HepG2 (cell line): ENCODE results near the gene CIB2. TPM values are rescaled to one million over a fixed set of nuclear protein-coding genes. Genes with fewer than 3 reads are reported as not detected.

Experiments used
- ARID4A ChIP-seq: sonication (generic); formaldehyde crosslinking; IDR thresholded peaks from 2 replicates; pipeline ENCODE4 v1.5.0; 2020; ENCODE audit warnings: mild to moderate bottlenecking, missing genetic modification reagents, borderline replicate concordance
- CENPBD1 ChIP-seq: sonication (generic); formaldehyde crosslinking; IDR thresholded peaks from 2 replicates; pipeline ENCODE4 v1.8.0; 2022; ENCODE audit warnings: missing genetic modification reagents, low read depth, mild to moderate bottlenecking, borderline replicate concordance
- KAT8 ChIP-seq: IDR thresholded peaks from 2 replicates; pipeline ENCODE4 v1.6.1; 2016; ENCODE audit warnings: missing genetic modification reagents, missing compliant biosample characterization
- NR3C1 ChIP-seq: sonication (generic); formaldehyde crosslinking; IDR thresholded peaks from 2 replicates; pipeline ENCODE4 v1.4.0; 2020; ENCODE audit warnings: missing genetic modification reagents
- PHB2 ChIP-seq: fragments of 450-650 bp; IDR thresholded peaks from 2 replicates; pipeline ENCODE4 v1.6.1; 2018; ENCODE audit not compliant: partially characterized antibody
- STAT5B ChIP-seq: sonication (generic); formaldehyde crosslinking; IDR thresholded peaks from 2 replicates; pipeline ENCODE4 v1.4.0; 2020; ENCODE audit warnings: missing genetic modification reagents
- TFAP4 ChIP-seq: sonication (generic); IDR thresholded peaks from 2 replicates; pipeline ENCODE4 v1.6.1; 2016; ENCODE audit warnings: low read depth, borderline replicate concordance
- ZFP36L2 ChIP-seq: sonication (generic); formaldehyde crosslinking; IDR thresholded peaks from 2 replicates; pipeline ENCODE4 v1.4.0; 2020; ENCODE audit warnings: missing genetic modification reagents
- ZNF275 ChIP-seq: sonication (generic); formaldehyde crosslinking; IDR thresholded peaks from 2 replicates; pipeline ENCODE4 v1.8.0; 2022; ENCODE audit warnings: missing genetic modification reagents, mild to moderate bottlenecking, inconsistent platforms, borderline replicate concordance
- ZNF441 ChIP-seq: sonication (generic); formaldehyde crosslinking; IDR thresholded peaks from 2 replicates; pipeline ENCODE4 v1.7.0; 2021; ENCODE audit warnings: missing genetic modification reagents, borderline replicate concordance
- ZNF614 ChIP-seq: IDR thresholded peaks from 2 replicates; pipeline ENCODE4 v1.6.1; 2018; ENCODE audit warnings: missing biosample characterization, missing genetic modification reagents, inconsistent platforms, borderline replicate concordance
- ZNF639 ChIP-seq: conservative IDR thresholded peaks from 2 replicates; pipeline ENCODE4 v1.6.1; 2018; ENCODE audit warnings: missing genetic modification reagents
- ZNF7 ChIP-seq: IDR thresholded peaks from 2 replicates; pipeline ENCODE4 v1.6.1; 2016; ENCODE audit warnings: missing biosample characterization, missing genetic modification reagents
- ZNF792 ChIP-seq: IDR thresholded peaks from 2 replicates; pipeline ENCODE4 v1.6.1; 2016
- polyA plus RNA-seq, 8 experiments: library from polyadenylated mRNA; depleted of rRNA in 3 of 8; stranded (reverse) in 7 of 8; unstranded in 1 of 8; fragments of >200 nt; fragmentation: Illumina TruSeq in 4 of 8; extraction: Trizol in 4 of 8; gene quantifications; 2 replicates each; pipeline versions ENCODE4 v1.2.1 to v1.2.3, GENCODE V29; 2011 to 2016; ENCODE audit warnings: low read depth in 4 of 8, missing spikeins in 1 of 8, mixed read lengths in 1 of 8; ENCODE audit not compliant: insufficient read depth in 1 of 8
- total RNA-seq, 5 experiments: library from RNA; depleted of rRNA; stranded (reverse); fragments of >200 nt; fragmentation: Illumina TruSeq; extraction: Trizol; gene quantifications; 2 replicates each; pipeline ENCODE4 v1.2.3, GENCODE V29; 2016; ENCODE audit warnings: low read depth in 1 of 5

The CIB2 gene
- total and polyA plus RNA-seq, 2 of the 13 experiments (the other 11 are each of a cell fraction or from before 2014, with no cell fraction given): 1.4 to 1.5 TPM

- peak; percentile 82; the same call in 1 of the 2 replicates for TF ChIP-seq ARID4A (CRISPR knock-in tag)
- peak; percentile 75 for TF ChIP-seq KAT8
- no peak for TF ChIP-seq STAT5B (CRISPR knock-in tag)
- TF ChIP-seq ZNF639 (CRISPR knock-in tag): no peak
- TF ChIP-seq ZNF614 (CRISPR knock-in tag): no peak
- TF ChIP-seq PHB2: no peak
- TF ChIP-seq CENPBD1 (CRISPR knock-in tag): no peak
- TF ChIP-seq NR3C1 (CRISPR knock-in tag): no peak
- peak; percentile 69 for TF ChIP-seq ZNF441 (CRISPR knock-in tag)
- TF ChIP-seq ZNF792: no peak
- no peak for TF ChIP-seq ZNF7 (CRISPR knock-in tag)
- TF ChIP-seq ZNF275: no peak
- no peak for TF ChIP-seq TFAP4
- TF ChIP-seq ZFP36L2: no peak
- TF ChIP-seq, all 625 proteins: peak for 131
Measured at GRCh38 chr15:78149068-78149804, 18.0 kb upstream of the CIB2 start, which contains the start of gene IDH3A (continued).
